RPMI7951 (cell line): ENCODE results near the gene NAA25. TPM values are rescaled to one million over a fixed set of nuclear protein-coding genes. Genes with fewer than 3 reads are reported as not detected.
"Not testable (repeated sequence)": the region's sequence is repeated elsewhere in the genome, so short reads cannot be mapped to it uniquely, and the experiment has no call there.

Experiments used
- DNase-seq: peaks from one replicate; pipeline ENCODE4 v3.0.0-alpha.2; 2012; ENCODE audit warnings: low read depth
- total RNA-seq: library from RNA; depleted of rRNA; stranded (reverse); fragments of >200 nt; shearing (Covaris generic); gene quantifications from 2 replicates; pipeline ENCODE4 v1.2.3, GENCODE V29; 2014

NAA25 gene
- total RNA-seq, 1 experiment from 2014 or later, result 10.7 TPM

DNA sequence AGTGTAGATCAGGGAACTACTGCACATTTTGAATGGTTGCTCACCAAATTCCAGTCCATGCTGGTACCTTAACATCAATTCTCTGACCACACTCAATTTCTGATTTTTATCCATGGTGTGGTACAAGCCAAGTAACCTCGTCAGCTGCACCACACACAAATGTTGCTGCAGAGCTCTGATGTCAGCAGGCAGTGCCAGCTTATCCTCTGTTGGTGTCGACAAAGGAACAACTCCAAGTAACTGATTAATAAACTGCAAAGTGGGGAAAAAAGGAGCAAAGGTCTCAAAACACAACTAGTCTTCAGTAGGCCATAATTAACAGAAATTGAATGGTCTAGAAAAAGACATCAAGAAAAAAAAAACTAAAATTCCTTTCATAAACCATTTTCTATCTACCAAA is 47.4 kb downstream of the NAA25 start:
- no peak for DNase-seq

DNA sequence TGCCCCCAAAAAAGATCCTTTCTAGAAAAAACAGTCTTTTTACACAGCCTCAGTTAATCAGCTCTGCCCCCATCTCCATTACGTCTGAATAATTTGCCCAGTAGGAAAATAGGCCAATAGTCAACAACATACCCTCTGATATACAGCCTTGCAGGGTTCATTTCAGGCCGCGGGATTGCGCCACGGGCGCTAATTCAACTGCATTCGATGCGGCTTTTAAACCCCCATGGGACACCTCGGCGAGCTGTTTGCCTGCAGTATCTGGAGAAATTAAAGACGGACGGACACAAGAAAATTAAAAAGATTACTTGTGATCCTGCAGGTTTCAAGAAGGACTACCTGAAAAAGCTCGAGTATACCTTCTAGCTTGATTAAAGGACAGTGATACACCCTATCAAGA is 59.2 kb downstream of the NAA25 start:
- DNase-seq, result no peak

DNA sequence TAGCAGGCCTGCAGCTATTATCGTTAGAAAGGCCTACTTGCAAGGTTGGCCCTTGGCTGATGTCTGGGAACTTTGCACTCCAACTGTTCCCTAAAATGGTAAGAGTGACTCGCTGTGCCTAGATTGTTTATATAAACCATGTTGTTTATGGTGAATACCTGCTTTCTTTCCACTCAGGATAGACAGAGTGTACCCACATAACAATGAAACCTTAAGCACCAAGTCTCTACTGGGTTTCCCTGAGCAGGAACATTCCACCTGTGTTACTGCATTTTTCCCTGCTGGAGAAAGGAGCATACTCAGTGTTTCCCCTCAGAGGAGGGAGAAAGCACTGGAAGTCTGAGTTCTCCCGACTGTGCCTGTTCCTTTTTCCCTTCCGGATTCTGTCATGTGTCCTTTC is 62.6 kb downstream of the NAA25 start:
- no peak for DNase-seq

DNA sequence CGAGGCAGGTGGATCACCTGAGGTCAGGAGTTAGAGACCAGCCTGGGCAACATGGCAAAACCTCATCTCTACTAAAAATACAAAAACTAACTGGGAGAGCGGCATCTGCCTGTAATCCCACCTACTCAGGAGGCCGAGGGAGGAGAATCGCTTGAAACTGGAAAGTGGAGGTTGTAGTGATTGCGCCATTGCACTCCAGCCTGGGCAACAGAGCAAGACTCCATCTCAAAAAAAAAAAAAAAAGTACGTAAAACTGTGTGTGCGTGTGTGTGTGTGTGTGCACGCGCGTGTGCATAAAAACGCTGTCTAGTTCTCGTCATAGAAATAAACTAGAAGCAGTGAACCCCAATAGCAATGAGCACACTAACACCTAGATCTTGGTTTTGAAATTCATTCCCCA is 72.0 kb downstream of the NAA25 start:
- not testable (repeated sequence) for DNase-seq

DNA sequence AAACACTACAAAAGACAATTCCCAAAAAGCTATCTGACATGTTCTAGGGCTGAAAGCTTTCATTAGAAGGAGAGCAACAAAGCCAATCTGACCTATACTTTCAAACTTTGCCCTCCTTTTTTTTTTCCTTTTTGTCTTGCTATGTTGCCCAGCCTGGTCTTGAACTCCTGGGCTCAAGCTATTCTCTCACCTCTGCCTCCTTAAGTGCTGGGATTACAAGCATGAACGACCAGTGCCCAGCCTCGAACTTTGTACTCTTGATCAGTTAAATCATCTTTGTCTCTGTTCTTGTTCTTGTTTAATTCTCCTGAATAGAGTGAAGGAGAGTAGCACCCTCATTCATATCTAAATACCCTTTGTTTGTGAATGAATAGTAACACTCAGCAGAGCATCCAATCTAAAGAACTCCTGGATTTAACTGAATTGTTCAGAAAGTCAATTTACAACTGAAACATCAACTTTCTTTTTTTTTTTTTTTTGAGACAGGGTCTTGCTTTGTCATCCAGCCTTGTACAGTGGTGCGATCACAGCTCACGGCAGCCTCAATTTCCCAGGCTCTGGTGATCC is 73.3 kb downstream of the NAA25 start:
- DNase-seq, result no peak

DNA sequence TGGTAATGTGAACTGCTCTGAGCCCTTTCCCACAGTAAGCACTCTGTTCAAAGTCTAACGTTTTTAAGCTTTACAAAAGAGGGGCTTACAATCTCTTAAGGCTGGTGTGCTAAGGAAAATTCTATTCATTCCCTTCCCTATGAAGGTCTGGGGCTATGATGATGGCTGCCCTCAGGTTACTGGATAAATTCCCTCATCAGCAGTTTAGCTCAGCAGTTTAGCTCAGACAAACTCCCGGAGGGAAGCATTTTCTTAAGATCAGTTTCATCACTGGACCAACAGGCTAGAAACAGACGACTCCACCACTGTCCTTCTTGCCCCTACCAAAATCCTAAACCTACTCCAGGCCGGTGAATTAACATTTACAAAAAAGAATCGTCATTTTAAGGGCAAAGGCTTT is 76.3 kb downstream of the NAA25 start:
- no peak for DNase-seq

DNA sequence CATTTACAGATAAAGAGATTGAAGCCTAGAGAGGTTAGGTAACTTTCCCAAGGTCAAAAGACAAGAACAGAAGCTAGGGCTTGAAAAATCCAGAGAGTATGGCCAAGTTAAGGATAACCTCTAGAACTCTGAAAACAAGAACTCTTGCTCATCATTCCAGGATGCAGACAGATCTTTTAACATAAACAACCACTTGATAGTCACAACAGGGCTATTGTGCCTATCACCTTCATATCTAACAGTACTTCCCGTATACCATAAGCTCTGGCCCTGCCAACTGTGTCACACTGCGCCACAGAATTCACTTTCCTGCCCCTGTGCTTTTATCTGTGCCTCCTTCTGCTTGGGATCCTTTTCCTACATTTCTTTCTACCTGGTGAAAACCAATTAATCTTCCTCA is 77.1 kb downstream of the NAA25 start:
- no peak for DNase-seq

DNA sequence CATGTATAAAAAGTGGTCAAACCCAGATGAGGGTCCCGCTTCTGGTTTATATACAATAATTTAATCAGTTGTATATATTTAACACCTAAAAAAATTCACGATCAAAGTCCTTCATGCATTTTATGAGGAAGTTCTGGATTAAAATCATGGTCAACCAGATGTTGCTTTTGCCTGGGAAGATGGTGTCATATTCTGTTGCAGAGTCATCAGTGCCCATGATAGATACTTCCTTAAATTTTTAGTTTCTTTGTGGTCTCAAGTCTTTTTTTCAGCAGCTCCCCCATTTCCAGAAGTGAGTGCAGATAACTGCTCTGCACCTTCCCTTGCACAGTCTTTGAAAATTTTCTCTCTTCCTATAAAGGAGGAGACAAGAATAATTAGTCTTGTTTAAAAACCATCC is 79.3 kb downstream of the NAA25 start:
- DNase-seq, result no peak

DNA sequence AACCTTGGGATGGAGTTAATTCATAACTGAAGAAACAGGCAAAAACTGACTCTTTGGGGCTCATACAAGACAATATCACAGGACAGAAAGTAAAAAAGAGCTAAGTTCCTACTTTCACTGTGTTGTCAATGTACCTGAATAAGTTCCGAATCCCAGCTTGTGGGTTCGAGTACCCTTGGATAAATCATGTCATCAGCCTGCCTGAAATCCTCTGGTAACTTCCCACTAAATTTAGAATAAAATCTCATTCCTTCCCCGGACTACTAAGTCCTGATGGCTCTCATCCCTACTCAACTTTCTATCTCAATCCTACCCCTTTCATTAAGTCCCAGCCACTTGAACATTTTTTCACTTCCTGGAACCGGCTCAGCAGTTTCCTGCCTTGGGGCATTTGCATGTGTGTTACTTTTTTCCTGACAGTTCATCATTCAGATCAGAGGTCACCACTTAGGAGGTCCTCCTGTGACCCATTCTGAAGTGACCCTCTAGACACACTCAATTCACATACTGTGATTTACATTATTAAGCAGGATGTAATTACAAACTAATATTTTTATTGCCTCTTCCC is 82.7 kb downstream of the NAA25 start:
- DNase-seq, result peak; percentile 19

DNA sequence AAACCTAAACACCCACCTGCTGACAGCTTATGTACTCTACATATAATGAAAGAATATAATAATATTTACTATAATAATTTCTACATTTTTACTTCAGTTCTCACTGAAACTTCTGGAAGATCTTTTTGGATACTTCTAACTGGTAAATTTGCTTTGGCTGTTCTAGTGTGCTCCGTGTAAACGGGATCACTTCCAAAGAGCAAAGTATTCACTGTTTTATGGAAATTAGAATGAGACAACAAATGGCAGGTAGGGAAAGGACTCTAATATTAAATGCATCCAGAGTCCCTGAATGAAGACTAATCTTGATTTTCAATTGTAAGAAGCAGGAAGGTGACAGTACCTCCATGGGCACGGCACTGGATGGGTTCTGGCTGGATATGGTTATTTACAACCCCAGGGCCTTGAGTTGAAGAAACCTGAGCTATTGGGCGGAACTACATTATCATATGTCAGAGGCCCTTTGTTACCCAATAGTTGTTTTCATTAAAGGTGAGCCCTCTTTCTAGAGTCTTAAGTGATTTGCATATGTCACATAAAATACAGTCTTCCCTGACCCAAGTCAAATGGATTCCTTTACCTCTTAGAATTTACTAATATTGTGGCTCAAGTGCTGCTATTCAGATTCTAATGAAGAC is 84.7 kb downstream of the NAA25 start:
- DNase-seq, result no peak

DNA sequence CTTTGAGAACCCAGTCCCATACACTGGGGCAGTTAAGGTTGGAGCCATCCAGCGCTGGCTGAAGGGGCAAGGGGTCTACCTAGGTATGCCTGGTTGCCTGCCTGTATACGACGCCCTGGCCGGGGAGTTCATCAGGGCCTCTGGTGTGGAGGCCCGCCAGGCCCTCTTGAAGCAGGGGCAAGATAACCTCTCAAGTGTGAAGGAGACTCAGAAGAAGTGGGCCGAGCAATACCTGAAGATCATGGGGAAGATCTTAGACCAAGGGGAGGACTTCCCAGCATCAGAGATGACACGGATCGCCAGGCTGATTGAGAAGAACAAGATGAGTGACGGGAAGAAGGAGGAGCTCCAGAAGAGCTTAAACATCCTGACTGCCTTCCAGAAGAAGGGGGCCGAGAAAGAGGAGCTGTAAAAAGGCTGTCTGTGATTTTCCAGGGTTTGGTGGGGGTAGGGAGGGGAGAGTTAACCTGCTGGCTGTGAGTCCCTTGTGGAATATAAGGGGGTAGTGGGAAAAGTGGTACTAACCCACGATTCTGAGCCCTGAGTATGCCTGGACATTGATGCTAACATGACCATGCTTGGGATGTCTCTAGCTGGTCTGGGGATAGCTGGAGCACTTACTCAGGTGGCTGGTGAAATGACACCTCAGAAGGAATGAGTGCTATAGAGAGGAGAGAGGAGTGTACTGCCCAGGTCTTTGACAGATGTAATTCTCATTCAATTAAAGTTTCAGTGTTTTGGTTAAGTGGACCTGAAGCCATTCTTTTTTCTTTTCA is 86.2 kb downstream of the NAA25 start:
- DNase-seq, result no peak

DNA sequence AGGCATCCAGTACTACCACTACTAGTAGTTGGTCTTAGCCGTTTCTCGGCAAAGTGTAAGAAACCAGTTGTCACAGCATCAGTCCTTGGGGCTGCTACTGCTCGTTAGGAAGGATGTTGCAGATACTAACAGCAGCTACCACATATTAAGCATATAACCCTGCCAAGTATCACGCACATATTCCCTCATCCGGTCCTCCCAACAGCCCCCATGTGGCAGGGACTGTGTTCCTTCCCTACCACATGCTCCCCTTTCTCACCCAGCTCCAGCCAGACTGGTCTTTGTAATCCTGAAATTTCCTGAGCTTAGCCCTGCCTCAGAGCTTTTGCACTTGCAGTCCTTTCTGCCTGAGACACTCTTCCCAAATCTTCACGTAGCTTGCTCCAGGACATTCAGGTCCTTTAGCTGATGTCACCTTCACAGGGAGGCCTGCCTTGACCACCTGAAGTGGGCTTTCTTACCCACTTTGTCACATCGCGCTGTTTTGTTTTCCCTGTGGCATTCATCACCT is 87.6 kb downstream of the NAA25 start:
- DNase-seq, result no peak

DNA sequence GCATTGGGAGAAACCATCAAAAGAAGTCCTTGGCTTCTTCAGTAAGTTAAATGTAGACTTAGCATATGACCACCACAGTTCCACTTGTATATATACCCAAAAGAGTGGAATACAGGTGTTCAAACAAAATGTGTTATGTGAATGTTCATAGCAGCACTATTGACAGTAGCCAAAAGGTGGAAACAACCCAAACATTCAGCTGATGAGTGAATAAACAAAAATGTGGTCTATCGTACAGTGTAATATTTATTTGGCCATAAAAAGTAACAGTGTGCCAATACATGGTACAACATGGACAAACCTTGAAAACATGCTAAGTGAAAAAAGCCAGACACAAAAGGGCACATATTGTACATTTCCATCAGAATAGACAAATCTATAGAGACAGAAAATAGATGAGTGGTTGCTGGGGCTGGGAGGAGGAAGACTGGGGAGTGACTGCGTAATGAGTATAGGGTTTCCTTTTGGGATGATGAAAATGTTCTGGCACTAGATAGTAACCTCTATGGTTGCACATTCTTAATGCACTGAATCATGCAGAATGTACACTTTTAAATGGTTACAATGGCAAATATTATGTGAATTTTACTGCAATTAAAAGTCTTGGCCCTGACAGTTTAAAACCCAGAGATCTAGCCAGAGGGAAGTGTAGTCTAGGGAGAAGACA is 89.9 kb downstream of the NAA25 start:
- peak; percentile 34 for DNase-seq

DNA sequence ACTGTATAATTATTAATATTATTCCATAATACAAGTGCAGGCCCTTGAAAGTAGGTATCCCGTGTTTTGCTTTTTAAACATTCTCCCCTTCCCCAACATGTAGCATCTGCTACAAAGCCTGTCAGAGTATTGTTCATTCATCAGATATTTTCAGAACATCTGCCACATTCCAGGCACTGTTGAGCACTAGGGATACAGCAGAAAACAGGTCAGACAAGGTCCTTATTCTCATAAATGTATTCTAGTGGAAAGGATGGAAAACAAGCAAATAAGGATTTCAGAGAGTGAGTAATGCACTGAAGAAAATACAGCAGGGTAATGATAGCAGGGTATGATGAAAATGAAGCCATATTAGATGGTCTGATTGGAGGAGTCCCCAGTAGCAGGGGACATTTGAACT is 91.5 kb downstream of the NAA25 start:
- no peak for DNase-seq

DNA sequence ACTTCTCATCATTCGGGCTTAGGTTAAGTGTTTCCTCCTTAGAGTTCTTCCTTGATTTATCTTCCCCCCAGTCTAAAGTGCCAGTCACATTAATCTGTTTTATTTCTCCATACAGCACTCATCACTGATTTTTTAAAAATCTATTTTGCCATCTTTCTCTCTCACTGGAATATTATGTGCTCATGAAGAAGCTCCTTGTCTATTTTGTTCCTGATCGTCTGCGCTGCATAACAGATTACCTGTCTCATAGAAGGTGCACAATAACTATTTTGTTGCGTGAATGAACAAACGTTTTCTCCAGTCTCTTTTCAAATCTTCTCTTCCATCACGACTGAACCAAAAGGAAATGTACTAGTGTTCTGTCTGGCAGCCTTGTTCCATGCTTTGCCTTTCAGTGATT is 92.6 kb downstream of the NAA25 start:
- no peak for DNase-seq

DNA sequence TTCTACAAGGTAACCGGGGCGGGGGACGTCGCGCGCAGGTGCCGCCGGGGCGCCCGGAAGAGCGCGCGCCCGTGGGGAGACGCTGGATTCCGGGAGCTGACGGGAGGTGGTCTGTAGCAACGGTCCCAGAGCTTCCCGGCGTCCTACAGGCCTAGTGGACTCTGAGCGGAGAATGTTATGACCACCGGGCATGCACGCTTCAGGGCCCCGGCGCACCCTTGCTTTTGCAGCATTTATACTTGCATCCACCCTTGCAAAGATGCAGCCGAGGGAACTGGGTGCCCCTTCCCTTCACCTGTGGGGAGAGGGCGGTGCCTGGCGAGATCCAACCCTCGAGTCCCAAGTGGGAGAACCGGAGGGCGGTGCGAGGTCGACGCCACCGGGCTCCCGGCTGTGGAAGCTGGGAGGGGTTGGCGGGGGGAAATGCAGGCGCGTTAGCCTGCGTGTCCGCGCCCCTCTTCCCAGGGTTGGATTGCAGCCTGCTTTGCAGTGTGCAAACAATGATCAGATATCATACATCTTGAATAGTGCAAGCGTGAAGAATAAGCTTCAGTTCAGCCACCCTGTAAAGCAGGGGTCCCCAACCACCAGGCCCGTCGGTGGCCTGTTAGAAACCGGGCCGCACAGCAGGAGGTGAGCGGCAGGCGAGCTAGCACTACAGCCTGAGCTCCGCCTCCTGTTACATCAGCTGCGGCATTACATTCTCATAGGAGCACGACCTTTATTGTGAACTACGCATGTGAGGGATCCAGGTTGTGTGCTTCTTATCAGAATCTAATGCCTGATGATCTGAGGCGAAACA is 94.8 kb downstream of the NAA25 start:
- peak; percentile 57 for DNase-seq

DNA sequence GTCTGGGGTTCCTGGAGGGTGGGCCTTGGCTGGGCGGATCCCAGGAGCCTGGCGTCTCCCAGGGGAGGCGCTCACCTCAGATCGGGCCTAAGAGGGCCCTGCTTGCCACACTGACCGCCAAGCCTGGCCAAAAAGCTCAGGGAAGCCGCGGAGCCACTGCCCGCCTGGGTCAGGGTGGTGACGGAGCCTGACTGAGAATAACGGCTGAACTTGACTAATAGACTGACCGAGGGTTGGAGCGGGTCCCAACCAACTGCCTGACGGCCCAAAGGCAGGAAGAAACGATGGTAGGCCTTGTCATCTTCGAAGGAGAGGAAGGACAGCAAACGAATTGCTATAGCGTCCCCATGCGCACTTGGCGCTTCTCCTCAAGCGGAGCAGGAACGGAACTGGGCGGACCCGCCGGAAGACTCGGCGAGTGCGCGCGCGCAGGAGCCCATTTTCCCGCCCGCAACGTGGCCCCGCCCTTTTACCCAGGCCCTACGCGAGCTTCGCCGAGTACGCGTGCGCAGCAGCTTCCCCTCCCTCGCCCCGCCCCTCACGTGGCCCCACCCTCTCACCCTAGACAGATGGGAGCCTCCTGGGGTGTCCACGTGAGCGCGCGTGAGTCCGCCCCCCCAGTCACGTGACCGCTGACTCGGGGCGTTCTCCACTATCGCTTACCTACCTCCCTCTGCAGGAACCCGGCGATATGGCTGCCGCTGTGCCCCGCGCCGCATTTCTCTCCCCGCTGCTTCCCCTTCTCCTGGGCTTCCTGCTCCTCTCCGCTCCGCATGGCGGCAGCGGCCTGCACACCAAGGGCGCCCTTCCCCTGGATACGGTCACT is 95.6 kb downstream of the NAA25 start, which contains the start of the genes ERP29 and TMEM116:
Gene ERP29 (plus strand): TSS at position 652 of the 826 bp plus-strand sequence. CDS start 40 bp downstream, at position 692.
Gene TMEM116 (minus strand): TSS at position 391 of the 826 bp plus-strand sequence. CDS start 7,895 bp downstream, outside the sequence.
- peak; percentile 95 for DNase-seq

DNA sequence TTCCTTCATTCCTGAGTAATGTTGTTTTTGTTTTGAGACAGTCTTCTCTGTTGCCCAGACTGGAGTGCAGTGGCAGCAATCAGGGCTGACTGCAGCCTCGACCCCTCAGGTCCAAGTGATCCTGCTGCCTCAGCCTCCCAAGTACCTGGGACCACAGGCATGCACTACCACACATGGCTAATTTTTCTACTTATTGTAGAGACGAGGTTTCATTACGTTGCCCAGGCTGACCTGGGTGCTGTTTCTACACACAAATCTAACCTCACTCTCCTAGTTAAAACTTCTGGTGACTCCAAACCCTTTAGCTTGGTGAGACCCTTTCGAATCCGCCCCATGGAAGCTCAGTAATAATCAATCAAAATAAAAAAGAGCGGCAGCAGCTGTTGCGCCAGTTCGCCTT is 96.9 kb downstream of the NAA25 start:
- no peak for DNase-seq

DNA sequence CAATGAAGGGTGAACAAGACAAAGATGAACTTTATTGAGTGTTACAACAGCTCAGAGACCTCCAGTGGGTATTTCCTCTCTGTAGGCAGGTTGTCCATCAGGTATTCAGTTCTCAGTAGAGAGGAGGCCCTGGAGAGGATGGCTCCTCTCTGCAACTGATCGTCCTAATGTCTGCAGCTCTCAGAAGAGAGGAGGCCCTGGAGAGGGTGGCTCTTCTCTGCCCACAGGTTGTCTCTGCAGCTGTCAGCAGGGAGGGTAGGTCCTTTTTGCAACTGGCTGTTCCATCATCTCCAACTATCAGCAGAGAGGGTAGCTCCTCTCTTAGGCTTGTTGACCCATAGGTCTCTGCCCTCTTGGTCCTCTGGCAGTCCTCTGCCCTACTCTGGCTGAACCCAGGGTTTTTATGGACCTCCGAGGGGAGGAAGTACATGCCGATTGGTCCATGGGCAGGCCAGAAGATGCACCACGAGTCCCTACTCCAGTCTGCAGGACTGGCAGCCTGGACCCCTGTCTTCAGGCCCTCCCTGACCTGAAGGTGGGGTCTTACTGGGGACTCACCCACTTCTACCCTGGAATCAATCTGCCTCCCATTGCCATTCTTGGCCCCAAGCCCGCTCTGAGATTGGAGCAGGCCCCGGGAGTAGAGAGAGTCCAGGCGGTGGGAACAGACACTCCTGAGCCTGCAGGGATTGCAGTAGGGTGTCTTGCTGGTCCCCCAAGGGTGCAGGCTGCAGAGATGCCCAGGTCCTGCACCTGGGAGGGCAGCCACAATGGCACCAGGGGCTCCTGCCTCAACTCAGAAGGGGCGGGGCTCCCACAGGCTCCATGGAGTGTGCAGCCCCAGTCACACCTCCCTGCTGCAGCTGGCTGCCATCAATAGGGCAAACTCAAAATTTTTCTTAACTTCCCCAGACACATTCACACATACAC is 97.9 kb downstream of the NAA25 start:
- DNase-seq, result no peak
